H1 (cell line): ENCODE measurements around the gene PMEPA1. TPM values are rescaled to one million over a fixed set of nuclear protein-coding genes. Genes with fewer than 3 reads are reported as not detected.

Experiments
- SUZ12 ChIP-seq: fragments of 200-600 bp; sonication (generic); IDR thresholded peaks from 2 replicates; pipeline ENCODE4 v1.6.1; 2012; ENCODE audit warnings: mild to moderate bottlenecking, inconsistent platforms, low read length, moderate library complexity, mixed read lengths
- TAF1 ChIP-seq: IDR thresholded peaks from 2 replicates; pipeline ENCODE4 v1.6.1; 2011; ENCODE audit warnings: mild to moderate bottlenecking, low read depth, low read length
- polyA plus RNA-seq, 7 experiments: library from polyadenylated mRNA; depleted of rRNA in 3 of 7; stranded (reverse) in 5 of 7; unstranded in 2 of 7; fragments of >200 nt in 5 of 7; fragments of 200-250 nt in 2 of 7; gene quantifications; 1 replicate in 5 of 7; 2 replicates in 1 of 7; 4 replicates in 1 of 7; pipeline versions ENCODE4 v1.2.1 to v1.2.3, GENCODE V29; 2011 to 2013; ENCODE audit warnings: missing spikeins in 2 of 7, mixed read lengths in 2 of 7
- total RNA-seq: library from RNA; stranded (reverse); fragmentation: NEBNext Ultra II Directional; extraction: Animal tissue kit (Norgen Biotek cat#: 25700); gene quantifications from 2 replicates; pipeline ENCODE4 v1.2.1, GENCODE V29; 2021

The PMEPA1 gene
- total and polyA plus RNA-seq, 2 of the 8 experiments (the other 6 are each of a cell fraction or from before 2014, with no cell fraction given): 12.7 to 20.5 TPM

DNA sequence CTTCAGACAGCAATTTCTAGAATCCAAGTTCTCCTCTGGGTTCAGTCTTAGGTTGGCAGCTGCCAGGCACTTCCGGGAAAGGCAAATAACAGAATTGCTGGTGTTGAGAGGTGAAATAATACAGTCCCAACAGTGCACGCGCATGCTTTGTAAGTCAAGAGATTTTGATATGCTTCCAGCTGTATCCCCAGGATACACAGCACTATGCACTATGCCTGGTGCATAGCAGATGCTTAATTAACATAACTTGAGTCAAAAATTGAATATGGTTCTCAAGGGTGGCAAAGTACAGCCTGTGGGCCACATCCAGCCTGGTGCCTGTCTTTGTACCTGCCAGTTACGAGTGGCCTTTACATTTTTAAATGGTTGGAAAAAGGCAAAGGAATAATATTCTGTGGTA is 18.9 kb upstream of the PMEPA1 start (continued):
- TF ChIP-seq SUZ12: no peak
- TF ChIP-seq TAF1: no peak
